T-helper 2 cell treated with Interferon-gamma antibody and Interleukin-4, amounts not matched to agents 5 μg/mL and 100 μg/mL, for 36 hours (primary cell): ENCODE results near the gene CAMTA1.
A peak's percentile ranks its signal among the peaks of the same experiment; 100 is the strongest.

Experiments
- DNase-seq: peaks from one replicate; pipeline ENCODE4 v3.0.0; 2021; ENCODE audit warnings: low spot score
- H3K27ac Mint-ChIP-seq: one replicate; pipeline ENCODE4 v1.8.0; 2021; ENCODE audit warnings: mild to moderate bottlenecking, mixed read lengths
- H3K27me3 Mint-ChIP-seq: one replicate; pipeline ENCODE4 v1.8.0; 2021; ENCODE audit warnings: low read depth, mixed read lengths
- H3K36me3 Mint-ChIP-seq: one replicate; pipeline ENCODE4 v1.8.0; 2021; ENCODE audit warnings: low read depth, mixed read lengths
- H3K4me1 Mint-ChIP-seq: one replicate; pipeline ENCODE4 v1.8.0; 2021; ENCODE audit warnings: low read depth, mixed read lengths
- H3K4me3 Mint-ChIP-seq: one replicate; pipeline ENCODE4 v1.8.0; 2022; ENCODE audit warnings: mild to moderate bottlenecking, moderate library complexity, mixed read lengths
- H3K9me3 Mint-ChIP-seq: one replicate; pipeline ENCODE4 v1.8.0; 2021; ENCODE audit warnings: mixed read lengths

Gene CAMTA1

GRCh38 chr1:7664147-7664892 lies 879.1 kb downstream of the CAMTA1 start:
- no peak overlapping the region for H3K27ac Mint-ChIP-seq
- no peaks in the 10 kb centered on the region for H3K27me3 Mint-ChIP-seq
- H3K36me3 Mint-ChIP-seq, result no peaks in the 10 kb centered on the region
- H3K9me3 Mint-ChIP-seq, result no peaks in the 10 kb centered on the region
- no peak for DNase-seq
- H3K4me1 Mint-ChIP-seq, result peaks cover 3% of the 10 kb centered on the region
- no peak overlapping the region for H3K4me3 Mint-ChIP-seq

GRCh38 chr1:7664893-7665250 lies 879.6 kb downstream of the CAMTA1 start:
- no peak for DNase-seq
- Mint-ChIP-seq H3K27ac (no peak overlapping the region), H3K9me3 (no peaks in the 10 kb centered on the region), H3K27me3 (no peaks in the 10 kb centered on the region), H3K4me3 (no peak overlapping the region), H3K36me3 (no peaks in the 10 kb centered on the region), H3K4me1 (peaks cover 3% of the 10 kb centered on the region)

- Mint-ChIP-seq H3K27ac (no peak overlapping the region), H3K9me3 (no peaks in the 10 kb centered on the region), H3K27me3 (no peaks in the 10 kb centered on the region), H3K36me3 (no peaks in the 10 kb centered on the region), H3K4me3 (no peak overlapping the region), H3K4me1 (peaks cover 3% of the 10 kb centered on the region)
- DNase-seq, result no peak
Measured at GRCh38 chr1:7666249-7666648, 881.0 kb downstream of the CAMTA1 start.

- Mint-ChIP-seq H3K27ac (no peak overlapping the region), H3K4me3 (no peak overlapping the region), H3K9me3 (no peaks in the 10 kb centered on the region), H3K4me1 (peaks cover 3% of the 10 kb centered on the region), H3K36me3 (no peaks in the 10 kb centered on the region), H3K27me3 (no peaks in the 10 kb centered on the region)
- no peak for DNase-seq
Measured at GRCh38 chr1:7667159-7667558, 881.9 kb downstream of the CAMTA1 start.

GRCh38 chr1:7667625-7668218 lies 882.5 kb downstream of the CAMTA1 start:
- H3K4me3 Mint-ChIP-seq, result no peak overlapping the region
- peak; percentile 70 for DNase-seq
- H3K36me3 Mint-ChIP-seq, result no peaks in the 10 kb centered on the region
- no peak overlapping the region for H3K27ac Mint-ChIP-seq
- H3K9me3 Mint-ChIP-seq, result no peaks in the 10 kb centered on the region
- H3K27me3 Mint-ChIP-seq, result no peaks in the 10 kb centered on the region
- H3K4me1 Mint-ChIP-seq, result peaks cover 3% of the 10 kb centered on the region

- DNase-seq, result peak; percentile 16
- no peak overlapping the region for H3K4me3 Mint-ChIP-seq
Measured at GRCh38 chr1:7669559-7670311, 884.5 kb downstream of the CAMTA1 start.

GRCh38 chr1:7670334-7671145 lies 885.3 kb downstream of the CAMTA1 start:
- Mint-ChIP-seq H3K27me3 (peaks cover 4% of the 10 kb centered on the region), H3K27ac (no peak overlapping the region), H3K9me3 (no peaks in the 10 kb centered on the region), H3K36me3 (no peaks in the 10 kb centered on the region), H3K4me3 (no peak overlapping the region), H3K4me1 (peaks cover 3% of the 10 kb centered on the region)
- no peak for DNase-seq

More at GRCh38 chr1:7669559-7670311, 884.5 kb downstream of the CAMTA1 start:
- no peaks in the 10 kb centered on the region for H3K9me3 Mint-ChIP-seq
- H3K4me1 Mint-ChIP-seq, result peaks cover 3% of the 10 kb centered on the region
- no peaks in the 10 kb centered on the region for H3K36me3 Mint-ChIP-seq
- H3K27ac Mint-ChIP-seq, result no peak overlapping the region
- peaks cover 2% of the 10 kb centered on the region for H3K27me3 Mint-ChIP-seq

- no peak for DNase-seq
- H3K4me1 Mint-ChIP-seq, result peaks cover 3% of the 10 kb centered on the region
- H3K9me3 Mint-ChIP-seq, result no peaks in the 10 kb centered on the region
- peaks cover 4% of the 10 kb centered on the region for H3K27me3 Mint-ChIP-seq
- no peak overlapping the region for H3K27ac Mint-ChIP-seq
- H3K36me3 Mint-ChIP-seq, result no peaks in the 10 kb centered on the region
- no peak overlapping the region for H3K4me3 Mint-ChIP-seq
Measured at GRCh38 chr1:7671146-7671465, 885.9 kb downstream of the CAMTA1 start.

- Mint-ChIP-seq H3K4me3 (no peak overlapping the region), H3K27ac (no peak overlapping the region), H3K27me3 (peaks cover 4% of the 10 kb centered on the region), H3K36me3 (no peaks in the 10 kb centered on the region), H3K4me1 (peaks cover 3% of the 10 kb centered on the region), H3K9me3 (no peaks in the 10 kb centered on the region)
- DNase-seq, result no peak
Measured at GRCh38 chr1:7671676-7672075, 886.4 kb downstream of the CAMTA1 start.

GRCh38 chr1:7672864-7673263 lies 887.6 kb downstream of the CAMTA1 start:
- Mint-ChIP-seq H3K4me3 (no peak overlapping the region), H3K27me3 (peaks cover 4% of the 10 kb centered on the region), H3K9me3 (no peaks in the 10 kb centered on the region), H3K27ac (no peak overlapping the region), H3K4me1 (peaks cover 2% of the 10 kb centered on the region), H3K36me3 (no peaks in the 10 kb centered on the region)
- no peak for DNase-seq

GRCh38 chr1:7674972-7675371 lies 889.7 kb downstream of the CAMTA1 start:
- Mint-ChIP-seq H3K27me3 (peaks cover 7% of the 10 kb centered on the region), H3K9me3 (no peaks in the 10 kb centered on the region), H3K4me1 (no peaks in the 10 kb centered on the region), H3K4me3 (no peak overlapping the region), H3K27ac (no peak overlapping the region), H3K36me3 (no peaks in the 10 kb centered on the region)
- no peak for DNase-seq

- no peak overlapping the region for H3K27ac Mint-ChIP-seq
- H3K4me1 Mint-ChIP-seq, result no peaks in the 10 kb centered on the region
- H3K4me3 Mint-ChIP-seq, result no peak overlapping the region
- H3K27me3 Mint-ChIP-seq, result peaks cover 7% of the 10 kb centered on the region
- no peaks in the 10 kb centered on the region for H3K36me3 Mint-ChIP-seq
- DNase-seq, result no peak
- H3K9me3 Mint-ChIP-seq, result no peaks in the 10 kb centered on the region
Measured at GRCh38 chr1:7675431-7676273, 890.4 kb downstream of the CAMTA1 start.

GRCh38 chr1:7676274-7676945 lies 891.2 kb downstream of the CAMTA1 start:
- Mint-ChIP-seq H3K9me3 (no peaks in the 10 kb centered on the region), H3K36me3 (no peaks in the 10 kb centered on the region), H3K27ac (no peak overlapping the region), H3K4me1 (no peaks in the 10 kb centered on the region), H3K4me3 (no peak overlapping the region), H3K27me3 (peaks cover 7% of the 10 kb centered on the region)
- no peak for DNase-seq
